GM21360 (cell line): ENCODE measurements around the gene ITGB1BP2.
"Not testable (repeated sequence)": the region's sequence is repeated elsewhere in the genome, so short reads cannot be mapped to it uniquely, and the experiment has no call there.

ENCODE experiments used
- ATAC-seq: cut with Tn5 transposase; IDR thresholded peaks from one replicate; pipeline ENCODE4 v1.9.1; 2021; ENCODE audit warnings: mild to moderate bottlenecking, moderate library complexity; ENCODE audit not compliant: unreplicated experiment

ITGB1BP2 gene

DNA sequence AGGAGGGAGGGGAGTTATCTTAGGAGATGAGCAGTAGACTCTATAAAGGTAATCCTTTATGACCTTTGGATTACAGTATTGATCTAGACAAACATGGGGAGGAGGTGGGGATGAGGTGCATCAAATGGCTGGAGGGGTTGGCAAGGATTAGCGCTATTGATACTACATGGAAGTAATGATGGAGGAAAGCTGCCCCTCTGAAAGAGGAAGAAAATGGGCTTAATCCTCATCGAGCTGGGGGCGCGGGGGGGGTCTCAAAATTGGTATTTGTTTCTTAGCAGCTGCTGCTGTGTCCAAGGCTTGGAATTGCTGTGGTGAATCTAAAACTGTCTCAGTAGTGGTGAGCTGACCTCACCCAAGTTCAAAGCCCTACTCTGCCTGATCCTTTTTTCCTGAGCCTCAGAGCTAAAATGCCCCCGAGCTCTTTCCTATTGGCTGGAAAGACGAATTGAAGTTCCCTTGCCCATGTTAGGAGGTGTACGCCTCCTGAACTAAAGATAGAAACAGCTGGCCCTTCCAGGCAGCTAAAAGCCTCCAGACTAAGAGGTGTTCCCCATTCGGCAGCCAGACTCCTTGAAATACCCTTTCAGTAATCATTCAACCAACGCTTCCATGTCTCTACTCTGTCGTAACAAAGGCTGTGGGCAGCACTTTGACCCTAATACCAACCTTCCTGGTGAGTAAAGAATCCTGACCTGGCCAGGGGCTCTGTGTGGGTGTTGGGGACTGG, at the start of gene ITGB1BP2:
Gene ITGB1BP2 (plus strand): TSS at position 556 of the 730 bp plus-strand sequence. CDS start 57 bp downstream, at position 613.
- ATAC-seq = no peak

DNA sequence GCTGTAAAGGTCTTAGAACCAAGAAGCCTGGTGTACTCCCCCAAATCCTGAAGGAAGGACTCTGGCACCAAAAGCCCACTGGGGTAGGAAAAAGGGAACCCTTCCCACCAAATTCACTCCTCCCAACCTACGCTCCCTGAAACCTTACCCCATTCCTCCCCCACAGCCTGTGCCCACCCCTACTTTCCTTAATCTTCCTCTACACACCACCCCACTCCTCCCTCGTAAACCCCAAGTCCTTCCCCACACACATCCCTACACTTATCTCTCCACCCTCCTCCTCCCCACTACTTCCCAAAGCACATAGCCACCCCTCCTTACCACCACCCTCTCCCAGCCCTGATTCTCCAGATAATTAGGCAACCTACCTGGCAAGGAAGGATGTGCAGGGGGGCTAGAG, 49.3 kb upstream of the ITGB1BP2 start:
- ATAC-seq = no peak

DNA sequence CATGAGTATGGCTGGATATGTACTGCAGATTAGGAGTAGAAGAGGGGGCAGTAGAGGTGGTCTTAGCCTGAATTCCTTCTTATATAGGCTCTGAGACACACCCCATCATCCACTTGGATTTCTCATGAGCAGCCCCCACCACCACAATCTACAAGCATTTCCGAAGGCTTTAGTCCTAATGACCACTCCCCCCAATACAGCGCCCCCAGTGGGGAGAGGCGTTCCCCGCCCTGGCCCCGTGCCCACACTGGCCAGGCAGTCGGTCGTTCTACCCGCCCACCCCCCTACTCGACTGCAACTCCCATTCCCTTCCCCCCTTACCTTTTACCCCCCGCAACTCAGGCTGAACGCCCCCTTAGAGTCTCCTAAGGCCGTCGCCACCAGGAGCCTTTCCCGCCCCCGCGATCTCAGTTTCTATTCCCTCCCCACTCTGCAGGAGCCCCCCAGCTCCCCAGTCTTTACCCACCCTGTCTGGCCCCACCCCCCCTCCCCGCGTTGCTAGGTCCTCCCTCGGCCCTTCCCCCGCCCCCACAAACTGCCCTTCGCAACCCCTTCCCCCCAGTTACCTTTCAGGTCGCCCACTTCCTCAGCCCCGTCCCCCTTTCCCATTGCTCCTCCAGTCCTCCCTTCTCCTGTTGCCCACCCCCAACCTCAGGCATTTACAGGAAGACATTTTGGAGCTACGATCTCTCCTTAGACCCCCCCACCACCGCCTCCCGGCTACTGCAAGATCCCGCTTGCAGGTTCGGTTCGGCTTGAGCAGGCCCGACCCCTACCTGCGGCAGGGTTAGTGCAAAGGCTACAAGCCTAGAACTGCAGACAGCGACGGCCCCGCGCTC, 48.1 kb upstream of the ITGB1BP2 start:
- no peak for ATAC-seq

DNA sequence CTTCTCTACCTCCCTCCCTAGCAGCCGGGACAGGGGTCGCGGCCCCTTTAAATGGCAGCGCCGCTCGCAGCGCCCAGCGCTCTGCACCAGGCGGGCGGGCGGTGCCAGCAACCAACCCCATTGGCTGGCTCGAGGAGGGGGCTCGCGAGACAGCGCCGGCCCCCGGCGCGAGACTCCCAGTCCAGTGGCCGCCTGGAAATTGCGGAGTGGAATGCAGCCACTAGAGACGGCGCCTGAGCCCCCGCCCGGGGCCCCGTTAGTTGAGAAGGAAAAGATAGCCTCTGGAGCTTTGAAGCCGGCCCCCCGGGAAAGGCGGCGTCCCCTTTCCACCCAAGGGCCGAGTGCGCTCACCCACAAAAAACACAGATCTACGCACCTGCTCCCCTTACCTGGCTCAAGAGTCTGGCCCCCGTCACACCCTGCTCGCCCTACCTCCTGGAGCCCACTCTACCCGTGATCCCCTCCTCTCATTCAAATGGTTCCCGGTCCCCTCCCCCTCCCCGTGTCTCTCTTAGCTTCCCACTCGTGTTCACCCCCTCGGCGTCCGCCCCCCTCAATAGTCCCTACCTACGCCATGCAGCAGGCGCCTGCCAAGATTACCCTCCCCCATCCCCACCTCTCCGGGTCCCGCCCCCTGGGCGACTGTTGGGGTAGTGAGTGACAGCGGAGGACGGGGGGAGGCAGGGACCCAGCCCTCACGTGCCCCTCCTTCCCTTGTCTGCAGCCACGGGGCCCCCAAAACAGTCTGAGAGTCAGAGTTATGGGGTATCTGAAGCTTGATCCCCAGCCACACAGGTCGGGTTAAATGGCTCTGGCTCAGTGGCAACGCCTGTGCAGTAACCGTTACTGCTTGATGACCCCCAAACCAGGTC, 47.2 kb upstream of the ITGB1BP2 start, which contains the start of gene ZMYM3:
Gene ZMYM3 (minus strand): TSS at position 49 of the 872 bp plus-strand sequence. CDS start 885 bp downstream, outside the sequence.
- peak; percentile 55 for ATAC-seq

DNA sequence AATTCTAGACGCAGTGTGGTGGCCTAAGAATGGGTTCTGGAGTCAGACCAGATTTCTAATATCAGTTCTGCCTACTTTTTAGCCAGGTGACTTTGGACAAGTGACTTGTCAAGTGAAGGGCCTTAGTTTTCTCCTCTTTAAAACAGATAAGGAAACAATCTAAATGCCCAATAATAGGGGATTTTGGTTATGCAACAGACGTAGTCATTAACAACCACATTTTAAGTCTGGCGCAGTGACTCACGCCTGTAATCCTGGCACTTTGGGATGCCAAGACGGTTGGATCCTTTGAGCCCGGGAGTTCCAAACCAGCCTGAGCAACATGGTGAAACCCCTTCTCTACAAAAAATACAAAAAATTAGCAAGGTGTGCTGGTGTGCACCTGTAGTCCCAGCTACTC, 45.5 kb upstream of the ITGB1BP2 start:
- no peak for ATAC-seq

DNA sequence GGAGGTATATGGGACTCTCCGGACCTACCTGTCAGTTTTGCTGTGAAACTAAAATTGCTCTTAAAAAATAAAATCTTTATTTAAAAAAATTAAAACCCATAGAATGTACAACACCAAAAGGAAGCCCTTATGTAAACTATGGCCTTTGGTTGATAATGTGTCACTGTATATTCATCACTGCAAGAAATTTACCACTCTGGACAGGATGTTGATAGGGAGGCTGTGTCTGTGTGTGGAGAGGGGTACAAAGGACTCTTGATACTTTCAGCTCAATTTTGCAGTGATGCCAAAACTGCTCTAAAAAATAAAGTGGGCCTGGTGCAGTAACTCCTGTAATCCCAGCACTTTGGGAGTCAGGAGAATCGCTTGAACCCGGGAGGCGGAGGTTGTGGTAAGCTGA, 44.7 kb upstream of the ITGB1BP2 start:
- no peak for ATAC-seq

DNA sequence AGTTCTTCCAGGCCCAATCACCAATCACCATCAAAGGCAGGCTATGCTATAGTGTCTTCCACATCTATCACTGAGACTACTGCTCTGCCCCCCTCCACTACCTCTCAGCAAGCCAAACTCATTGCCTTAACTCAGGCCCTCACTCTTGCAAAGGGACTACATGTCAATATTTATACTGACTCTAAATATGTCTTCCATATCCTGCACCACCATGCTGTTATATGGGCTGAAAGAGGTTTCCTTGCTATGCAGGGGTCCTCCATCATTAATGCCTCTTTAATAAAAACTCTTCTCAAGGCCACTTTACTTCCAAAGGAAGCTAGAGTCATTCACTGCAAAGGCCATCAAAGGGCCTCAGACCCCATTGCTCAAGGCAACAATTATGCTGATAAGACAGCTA, 32.9 kb upstream of the ITGB1BP2 start:
- not testable (repeated sequence) for ATAC-seq

DNA sequence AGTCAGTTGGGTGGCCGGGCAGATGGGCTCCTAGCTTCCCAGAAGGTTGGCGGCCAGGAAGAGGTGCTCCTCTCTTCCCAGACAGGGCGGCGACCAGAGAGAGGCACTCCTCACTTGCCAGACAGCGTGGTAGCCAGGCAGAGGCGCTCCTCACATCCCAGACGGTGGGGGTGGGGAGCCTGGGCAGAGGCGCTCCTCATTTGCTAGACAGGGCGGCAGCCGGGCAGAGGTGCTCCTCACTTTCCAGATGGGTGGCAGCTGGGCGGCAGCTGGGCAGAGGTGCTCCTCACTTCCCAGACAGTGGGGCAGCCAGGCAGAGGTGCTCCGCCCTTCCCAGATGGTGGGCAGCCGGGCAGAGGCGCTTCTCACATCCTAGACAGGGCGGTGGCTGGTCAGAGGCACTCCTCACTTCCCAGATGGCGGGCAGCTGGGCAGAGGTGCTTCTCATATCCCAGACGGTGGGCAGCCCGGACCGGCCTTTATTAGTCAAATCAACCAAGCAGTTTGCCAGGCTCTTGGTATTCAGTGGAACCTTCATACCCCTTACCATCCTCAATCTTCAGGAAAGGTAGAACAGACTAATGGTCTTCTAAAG, 31.7 kb upstream of the ITGB1BP2 start:
- no peak for ATAC-seq

DNA sequence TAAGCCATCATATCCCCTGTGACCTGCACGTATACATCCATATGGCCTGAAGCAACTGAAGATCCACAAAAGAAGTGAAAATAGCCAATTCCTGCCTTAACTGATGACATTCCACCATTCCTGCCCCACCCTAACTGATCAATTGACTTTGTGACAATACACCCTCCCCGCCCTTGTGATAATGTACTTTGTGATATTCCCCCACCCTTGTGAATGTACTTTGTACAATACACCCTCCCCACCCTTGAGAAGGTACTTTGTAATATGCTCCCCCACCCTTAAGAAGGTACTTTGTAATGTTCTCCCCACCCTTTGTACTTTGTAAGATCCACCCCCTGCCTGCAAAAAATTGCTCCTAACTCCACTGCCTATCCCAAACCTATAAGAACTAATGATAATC, 29.2 kb upstream of the ITGB1BP2 start:
- ATAC-seq = not testable (repeated sequence)

DNA sequence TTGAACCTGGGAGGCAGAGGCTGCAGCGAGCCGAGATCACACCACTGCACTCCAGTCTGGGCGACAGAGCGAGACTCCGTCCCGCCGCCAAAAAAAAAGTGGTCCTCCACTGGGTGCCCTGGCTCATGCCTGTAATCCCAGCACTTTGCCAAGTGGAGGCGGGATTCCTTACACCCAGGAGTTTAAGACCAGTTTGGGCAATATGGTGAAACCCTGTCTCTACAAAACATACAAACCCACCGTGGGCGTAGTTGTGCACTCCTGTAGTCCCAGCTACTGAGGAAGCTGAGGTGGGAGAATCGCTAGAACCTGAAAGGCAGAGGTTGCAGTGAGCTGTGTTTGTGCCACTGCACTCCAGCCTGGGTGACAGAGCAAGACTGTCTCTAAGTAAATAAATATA, 20.2 kb upstream of the ITGB1BP2 start:
- ATAC-seq = not testable (repeated sequence)

DNA sequence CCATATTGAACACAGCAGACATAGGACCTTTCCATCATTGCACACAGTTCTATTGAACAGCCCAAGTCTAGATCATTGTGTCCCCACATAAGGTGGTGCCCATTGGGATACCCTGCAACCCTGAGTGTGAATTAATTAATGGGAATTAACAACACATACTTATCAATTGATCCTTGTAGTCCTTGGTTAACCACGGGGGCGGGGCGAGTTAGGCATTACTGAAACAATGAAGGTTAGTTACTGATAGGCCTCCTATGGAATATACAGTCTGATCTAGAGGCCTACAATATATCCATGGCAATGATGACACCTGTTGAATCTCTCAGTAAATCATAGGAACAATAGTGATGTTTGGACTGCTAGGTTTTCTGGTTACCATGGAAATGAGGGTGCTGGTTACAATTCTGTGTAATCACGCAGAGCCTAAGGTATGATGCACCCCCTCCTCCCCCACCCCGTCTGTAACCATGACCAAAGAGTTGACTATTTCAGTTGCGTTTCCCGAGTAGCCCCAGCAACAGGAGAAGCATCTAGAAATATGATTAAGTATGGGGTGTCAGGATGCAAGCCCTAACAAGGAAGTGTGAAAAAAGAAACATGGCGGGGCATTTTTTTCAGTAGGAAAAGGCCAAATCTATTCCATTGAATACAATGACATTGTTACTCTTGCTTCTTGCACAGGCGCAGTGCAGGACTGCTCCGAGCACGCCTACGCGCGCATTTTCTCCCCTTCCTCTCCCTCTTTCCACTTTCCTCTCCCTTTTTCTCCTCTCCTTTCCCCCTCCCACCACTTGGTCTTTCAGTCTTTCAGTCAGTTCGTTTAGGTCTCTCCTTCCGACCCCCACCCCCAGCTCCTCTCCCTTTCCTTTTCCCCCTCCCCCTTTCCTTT, 18.8 kb upstream of the ITGB1BP2 start:
- peak; percentile 30 for ATAC-seq

DNA sequence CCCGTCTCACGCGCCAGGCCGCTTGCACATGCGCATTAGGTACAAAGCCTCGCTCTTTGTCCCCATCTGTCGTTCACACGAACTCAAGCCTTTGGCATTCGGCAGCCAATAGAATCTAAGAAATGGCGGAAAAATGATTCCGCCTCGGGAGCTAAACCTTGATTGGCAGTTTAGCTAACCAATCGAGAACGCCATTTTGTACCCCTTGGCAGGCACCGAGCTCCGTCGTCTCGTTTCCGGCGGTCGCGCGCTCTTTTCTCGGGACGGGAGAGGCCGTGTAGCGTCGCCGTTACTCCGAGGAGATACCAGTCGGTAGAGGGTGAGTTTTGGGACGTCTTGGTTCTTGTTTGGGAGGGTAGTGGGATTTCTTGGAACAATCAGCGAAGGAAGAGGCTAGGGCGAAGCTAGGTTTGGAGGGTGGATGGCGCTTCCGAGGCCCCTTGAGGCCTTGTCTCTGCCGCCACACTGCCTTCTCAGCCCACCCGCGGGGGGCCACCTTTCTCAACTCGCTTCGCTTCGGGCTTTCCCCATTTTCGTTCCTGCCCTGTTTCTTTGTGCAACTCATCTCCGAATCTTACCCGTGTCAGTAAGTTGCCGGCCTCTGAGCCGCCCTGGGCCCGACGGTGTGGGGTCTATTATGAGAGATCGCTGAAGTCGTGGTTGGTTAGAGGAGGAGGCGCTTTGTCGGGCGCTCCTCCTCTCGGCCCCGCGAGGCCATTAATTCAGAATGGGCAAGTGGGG, 18.0 kb upstream of the ITGB1BP2 start, which contains the start of gene NONO:
Gene NONO (plus strand): TSS at position 233 of the 741 bp plus-strand sequence. CDS start 7,003 bp downstream, outside the sequence.
- peak; percentile 82 for ATAC-seq

DNA sequence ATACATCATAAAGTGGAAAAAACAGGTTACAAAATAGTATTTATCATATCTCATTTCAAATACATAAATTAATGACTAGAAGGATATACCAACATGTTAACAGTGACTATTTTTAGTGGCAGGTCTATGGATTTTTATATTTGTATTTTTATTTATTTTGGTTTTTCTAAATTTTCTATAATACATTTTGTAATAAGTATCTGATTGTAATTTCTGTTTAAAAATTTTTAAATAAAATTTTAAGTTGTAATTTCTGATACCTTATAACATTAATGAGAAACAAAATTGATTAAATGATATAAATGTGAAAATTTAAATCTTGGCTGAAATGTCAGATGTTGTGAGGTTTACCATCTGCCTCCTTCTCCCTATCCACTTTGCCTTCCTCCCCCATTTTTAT, 15.6 kb upstream of the ITGB1BP2 start:
- no peak for ATAC-seq

DNA sequence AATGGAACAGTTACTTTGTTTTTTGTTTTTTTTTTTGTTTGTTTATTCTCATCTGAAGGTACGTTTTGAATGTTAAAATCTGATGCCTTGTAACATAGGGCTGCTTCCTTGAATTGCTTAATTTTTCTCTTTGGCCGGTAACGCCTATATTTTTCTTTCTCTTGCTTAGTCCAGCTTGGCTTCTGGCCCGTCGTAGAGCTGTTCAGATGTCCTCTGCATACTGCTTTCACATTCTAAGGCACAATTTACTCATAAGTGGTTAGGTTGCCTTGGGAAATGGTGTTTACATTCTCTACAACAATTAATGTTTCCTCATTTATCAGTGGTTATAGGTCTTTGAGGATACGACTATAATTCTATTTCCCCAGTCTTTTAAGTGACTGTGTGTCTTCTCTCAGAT, 10.2 kb upstream of the ITGB1BP2 start:
- no peak for ATAC-seq

DNA sequence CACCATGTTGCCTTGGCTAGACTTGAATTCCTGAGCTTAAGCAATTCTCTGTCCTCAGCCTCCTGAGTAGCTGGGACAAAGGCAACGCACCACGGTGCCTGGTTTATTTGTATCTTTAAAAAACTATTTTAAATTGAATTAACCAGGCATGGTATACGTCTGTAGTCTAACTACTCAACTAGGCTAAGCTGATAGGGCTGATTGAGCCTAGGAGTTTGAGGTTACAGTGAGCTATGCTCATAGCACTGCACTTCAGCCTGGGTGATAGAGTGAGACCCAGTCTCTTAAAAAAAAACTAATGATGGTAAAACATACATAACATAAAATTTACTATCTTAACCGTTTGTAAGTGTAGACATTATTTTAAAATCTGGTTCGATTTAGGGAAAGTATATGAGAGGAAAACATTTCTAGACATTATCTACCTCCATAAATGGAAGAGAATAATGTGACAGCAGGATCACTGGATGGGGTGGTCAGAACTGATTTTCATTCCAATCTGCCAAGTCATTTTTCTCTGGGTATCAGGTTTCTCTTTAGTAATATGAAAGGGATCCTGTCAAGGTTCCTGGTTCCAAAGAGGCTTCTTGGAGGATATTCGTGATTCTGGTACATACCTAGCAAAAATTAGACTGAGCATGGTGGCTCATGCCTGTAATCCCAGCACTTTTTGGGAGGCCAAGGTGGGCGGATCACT, 8.7 kb upstream of the ITGB1BP2 start:
- ATAC-seq = no peak

DNA sequence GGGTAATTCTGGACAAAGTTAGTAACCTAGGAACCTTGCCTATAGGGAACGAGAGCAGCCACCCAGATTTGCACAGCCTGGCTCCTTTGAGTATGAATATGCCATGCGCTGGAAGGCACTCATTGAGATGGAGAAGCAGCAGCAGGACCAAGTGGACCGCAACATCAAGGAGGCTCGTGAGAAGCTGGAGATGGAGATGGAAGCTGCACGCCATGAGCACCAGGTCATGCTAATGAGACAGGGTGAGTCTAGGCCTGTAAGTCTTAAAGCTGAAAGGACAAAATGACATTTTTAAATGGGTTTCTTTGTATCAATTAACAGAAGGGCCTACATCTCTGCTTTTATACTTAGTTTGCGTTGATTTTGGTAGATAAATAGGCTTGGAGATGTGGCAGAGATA, 4.7 kb upstream of the ITGB1BP2 start:
- ATAC-seq = no peak

DNA sequence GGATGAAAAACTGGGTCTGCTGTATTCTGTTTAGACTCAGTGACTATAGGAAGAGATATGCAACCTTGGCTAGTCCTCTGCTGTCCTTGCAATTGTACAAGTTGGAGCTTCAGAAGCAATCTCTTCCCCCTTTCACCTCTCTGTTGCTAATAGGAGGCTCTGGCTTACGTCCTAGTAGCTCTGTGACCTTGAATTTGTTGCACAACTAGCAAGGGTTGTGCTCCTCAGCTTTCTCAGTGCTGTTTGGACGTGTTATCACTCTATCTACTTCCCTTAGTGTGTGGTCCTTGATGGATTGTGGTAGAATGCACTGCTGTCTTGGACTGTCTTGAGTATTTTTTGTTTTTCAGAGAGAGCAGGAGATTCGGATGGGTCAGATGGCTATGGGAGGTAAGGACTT, 3.4 kb upstream of the ITGB1BP2 start:
- ATAC-seq = no peak

DNA sequence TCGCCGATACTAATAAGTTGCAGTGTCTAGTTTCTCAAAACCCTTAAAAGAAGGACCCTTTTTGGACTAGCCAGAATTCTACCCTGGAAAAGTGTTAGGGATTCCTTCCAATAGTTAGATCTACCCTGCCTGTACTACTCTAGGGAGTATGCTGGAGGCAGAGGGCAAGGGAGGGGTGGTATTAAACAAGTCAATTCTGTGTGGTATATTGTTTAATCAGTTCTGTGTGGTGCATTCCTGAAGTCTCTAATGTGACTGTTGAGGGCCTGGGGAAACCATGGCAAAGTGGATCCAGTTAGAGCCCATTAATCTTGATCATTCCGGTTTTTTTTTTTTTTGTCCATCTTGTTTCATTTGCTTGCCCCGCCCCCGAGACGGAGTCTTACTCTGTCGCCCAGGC, 1.5 kb upstream of the ITGB1BP2 start:
- ATAC-seq = not testable (repeated sequence)
